Thymus (tissue), 11 donors: Measurements from ENCODE around the gene GRIFIN. TPM values are rescaled to one million over a fixed set of nuclear protein-coding genes. Genes with fewer than 3 reads are reported as not detected.

Experiments
- DNase-seq, 9 donors: peaks; one replicate each; pipeline ENCODE4 v3.0.0-alpha.2; 2013; ENCODE audit warnings: low spot score in 9 of 9, low read depth in 6 of 9, missing footprints in 1 of 9
- H3K27ac ChIP-seq, 2 donors: one replicate each; pipeline ENCODE4 v1.5.1; 2013; ENCODE audit warnings: control low read depth in 1 of 2, low read depth in 1 of 2, low read length in 1 of 2, mild to moderate bottlenecking in 1 of 2, moderate library complexity in 1 of 2
- H3K27me3 ChIP-seq, 2 donors: one replicate each; pipeline ENCODE4 v1.5.1; 2013; ENCODE audit warnings: low read length in 1 of 2; ENCODE audit not compliant: control insufficient read depth in 2 of 2, insufficient read depth in 1 of 2
- H3K36me3 ChIP-seq, 2 donors: one replicate each; pipeline ENCODE4 v1.5.1; 2013; ENCODE audit warnings: low read length in 1 of 2, mild to moderate bottlenecking in 1 of 2, moderate library complexity in 1 of 2; ENCODE audit not compliant: control insufficient read depth in 2 of 2, insufficient read depth in 2 of 2
- H3K4me1 ChIP-seq, 2 donors: one replicate each; pipeline ENCODE4 v1.5.1; 2013; ENCODE audit warnings: low read length in 2 of 2; ENCODE audit not compliant: control insufficient read depth in 2 of 2, insufficient read depth in 2 of 2
- H3K4me3 ChIP-seq, 2 donors: one replicate each; pipeline ENCODE4 v1.5.1; 2013; ENCODE audit warnings: low read length in 2 of 2, control low read depth in 1 of 2, mild to moderate bottlenecking in 1 of 2
- H3K9me3 ChIP-seq, 2 donors: one replicate each; pipeline ENCODE4 v1.5.1; 2013; ENCODE audit warnings: low read length in 1 of 2, mild to moderate bottlenecking in 1 of 2; ENCODE audit not compliant: control insufficient read depth in 2 of 2, insufficient read depth in 1 of 2
- WGBS: extraction: QIAGEN DNeasy Blood & Tissue Kit; methylation state at CpG from one replicate; pipeline ENCODE4 v1.1.7; 2013; 5-methylcytosine and 5-hydroxymethylcytosine counted together
- polyA plus RNA-seq: library from polyadenylated mRNA; stranded (reverse); fragments of 200-250 nt; gene quantifications from one replicate; pipeline ENCODE4 v1.2.3, GENCODE V29; 2013
- total RNA-seq: library from RNA; stranded (reverse); fragments of 120-200 nt; gene quantifications from one replicate; pipeline ENCODE4 v1.2.4, GENCODE V29; 2013
- donor health status: healthy.

The GRIFIN gene
- total and polyA plus RNA-seq, 2 donors = not detected

DNA sequence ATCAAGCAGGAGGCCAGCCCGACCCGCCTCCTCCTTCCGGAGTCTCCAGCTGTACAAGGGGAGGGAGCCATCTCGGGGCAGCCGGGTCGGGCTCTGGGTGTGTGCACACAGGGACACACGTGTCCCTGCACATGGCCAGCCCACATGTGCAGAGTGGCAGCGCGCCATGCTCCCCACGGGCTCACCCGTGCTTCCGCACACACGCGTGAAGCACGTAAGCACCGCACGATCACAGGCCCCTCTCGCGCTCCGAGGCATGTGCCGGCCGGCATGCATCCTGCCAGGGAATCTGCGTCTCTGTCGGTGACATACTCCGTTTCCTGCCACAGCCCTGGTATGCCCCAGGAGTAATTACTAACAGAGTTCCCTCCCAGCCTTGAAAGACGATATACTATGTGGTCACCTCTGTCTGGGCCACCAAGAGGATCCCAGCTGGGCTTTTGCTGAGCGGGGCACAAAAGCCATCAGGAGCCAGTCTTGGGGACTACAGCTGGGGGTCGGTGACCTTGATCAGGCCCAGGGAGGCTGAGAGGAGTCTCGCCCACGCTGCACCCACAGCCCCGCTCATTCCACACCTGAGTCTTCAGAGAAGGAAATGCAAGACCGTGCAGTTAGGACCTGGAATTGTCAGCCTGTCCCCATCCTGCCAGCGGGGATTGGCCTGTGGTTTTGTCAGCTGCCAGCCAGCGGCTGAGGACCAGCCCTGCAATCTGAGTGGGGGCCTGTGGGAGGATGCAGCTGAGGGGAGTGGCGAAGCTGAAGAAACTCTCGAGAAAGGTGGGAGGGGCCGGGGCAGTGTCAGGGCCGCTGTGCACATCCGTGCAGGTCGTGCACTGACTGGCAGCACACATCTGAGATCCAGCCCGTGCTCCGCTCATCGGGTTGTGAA lies 32.4 kb upstream of the GRIFIN start:
- DNase-seq = peak in 8 of 9 donors; percentile 57 to 93 (median 79)
- 9% methylated on average over 43 of the region's 43 CpGs for WGBS
- Histone ChIP-seq H3K27me3 (peaks cover 0 to 7% of the 10 kb centered on the region in 2 donors), H3K36me3 (no peaks in the 10 kb centered on the region), H3K27ac (peak overlapping the region; percentile 56 to 82), H3K9me3 (peaks cover 0 to 2% of the 10 kb centered on the region in 2 donors), H3K4me3 (peak overlapping the region in 1 of 2 donors; percentile 2), H3K4me1 (peaks cover 49 to 64% of the 10 kb centered on the region in 2 donors)

- peaks cover 0 to 2% of the 10 kb centered on the region in 2 donors for H3K9me3 ChIP-seq
- H3K27me3 ChIP-seq = peaks cover 0 to 7% of the 10 kb centered on the region in 2 donors
- peaks cover 52 to 68% of the 10 kb centered on the region in 2 donors for H3K4me1 ChIP-seq
- WGBS = 80% methylated on average over 6 of the region's 6 CpGs
- H3K36me3 ChIP-seq = no peaks in the 10 kb centered on the region
- H3K27ac ChIP-seq = peak overlapping the region; percentile 32 to 82
- no peak for DNase-seq
- H3K4me3 ChIP-seq = no peak overlapping the region
Observed at GRCh38 chr7:2507917-2508306, 31.7 kb upstream of the GRIFIN start.

- Histone ChIP-seq H3K27ac (no peak overlapping the region), H3K36me3 (no peaks in the 10 kb centered on the region), H3K27me3 (peaks cover 0 to 7% of the 10 kb centered on the region in 2 donors), H3K4me3 (no peak overlapping the region), H3K4me1 (peaks cover 49 to 63% of the 10 kb centered on the region in 2 donors), H3K9me3 (peaks cover 0 to 2% of the 10 kb centered on the region in 2 donors)
- WGBS = 88% methylated on average over 26 of the region's 26 CpGs
- DNase-seq = no peak
Observed at GRCh38 chr7:2507208-2507916, 31.2 kb upstream of the GRIFIN start.

DNA sequence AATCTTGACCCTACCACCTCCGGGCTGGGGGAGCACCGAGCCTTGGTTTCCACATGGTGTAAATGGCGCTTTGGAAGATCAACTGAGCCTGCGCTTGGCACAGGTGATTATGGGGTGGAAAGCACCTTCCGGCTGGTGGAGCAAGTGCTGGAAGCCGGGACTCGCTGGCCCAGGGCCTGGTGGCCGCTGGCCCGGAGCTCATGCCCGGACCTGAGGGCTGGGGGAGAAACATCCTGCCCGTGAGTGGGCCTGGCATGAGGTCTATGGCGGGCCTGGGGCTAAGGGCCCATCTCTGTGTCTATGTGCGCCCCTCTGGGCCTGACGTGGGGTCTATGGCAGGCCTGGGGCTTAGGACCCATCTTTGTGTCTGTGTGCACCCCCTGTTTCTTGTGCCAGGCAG lies 29.2 kb upstream of the GRIFIN start:
- H3K4me1 ChIP-seq = peaks cover 30 to 43% of the 10 kb centered on the region in 2 donors
- no peak overlapping the region for H3K27ac ChIP-seq
- no peaks in the 10 kb centered on the region for H3K9me3 ChIP-seq
- 98% methylated on average over 14 of the region's 14 CpGs for WGBS
- no peaks in the 10 kb centered on the region for H3K36me3 ChIP-seq
- no peak overlapping the region for H3K4me3 ChIP-seq
- DNase-seq = no peak
- peaks cover 0 to 7% of the 10 kb centered on the region in 2 donors for H3K27me3 ChIP-seq

GRCh38 chr7:2504889-2505375 lies 28.7 kb upstream of the GRIFIN start:
- Histone ChIP-seq H3K4me3 (no peak overlapping the region), H3K27ac (no peak overlapping the region), H3K9me3 (no peaks in the 10 kb centered on the region), H3K27me3 (peaks cover 0 to 7% of the 10 kb centered on the region in 2 donors), H3K4me1 (peaks cover 25 to 39% of the 10 kb centered on the region in 2 donors), H3K36me3 (no peaks in the 10 kb centered on the region)
- 96% methylated on average over 19 of the region's 19 CpGs for WGBS
- no peak for DNase-seq

DNA sequence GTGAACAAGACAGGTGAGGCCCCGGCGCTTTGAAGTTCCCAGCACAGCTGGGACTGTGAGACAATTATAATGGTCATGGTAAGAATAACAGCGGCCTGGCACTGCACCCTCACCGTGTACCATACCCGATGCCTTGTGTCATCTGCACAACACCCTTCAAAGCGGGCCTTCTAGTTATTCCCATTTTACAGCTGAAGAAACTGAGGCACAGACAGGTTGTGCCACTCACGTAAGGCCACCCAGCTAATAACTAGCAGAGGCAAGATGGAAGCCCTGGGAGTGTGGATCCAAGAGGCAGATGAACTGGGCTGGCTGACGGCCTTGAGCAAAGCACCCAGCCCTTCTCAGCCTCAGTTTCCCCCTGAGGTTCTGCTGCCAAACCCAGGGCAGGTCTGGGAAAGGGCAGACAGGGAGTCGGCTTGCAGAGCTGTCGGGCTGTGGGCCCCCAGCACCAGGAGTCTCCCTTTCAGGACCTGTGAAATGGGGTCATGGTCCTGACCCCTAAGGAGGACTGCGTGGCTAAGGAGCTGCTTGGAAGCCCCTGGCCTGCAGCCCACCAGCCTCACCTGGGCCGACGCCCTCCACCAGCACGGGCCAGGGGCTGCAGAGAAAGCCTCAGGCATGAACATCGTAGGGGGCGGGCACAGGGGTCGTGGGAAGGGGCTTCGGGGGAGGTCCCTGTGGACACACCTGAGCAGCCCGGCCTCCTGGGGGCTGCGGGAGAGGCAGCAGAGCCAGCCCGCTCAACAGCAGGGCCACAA lies 28.1 kb upstream of the GRIFIN start:
- Histone ChIP-seq H3K4me1 (peaks cover 19 to 33% of the 10 kb centered on the region in 2 donors), H3K4me3 (no peak overlapping the region), H3K36me3 (no peaks in the 10 kb centered on the region), H3K9me3 (no peaks in the 10 kb centered on the region), H3K27ac (no peak overlapping the region), H3K27me3 (peaks cover 0 to 7% of the 10 kb centered on the region in 2 donors)
- 90% methylated on average over 21 of the region's 21 CpGs for WGBS
- no peak for DNase-seq

- Histone ChIP-seq H3K27ac (no peak overlapping the region), H3K9me3 (peaks cover 0 to under 1% of the 10 kb centered on the region in 2 donors), H3K36me3 (no peaks in the 10 kb centered on the region), H3K27me3 (peaks cover 4 to 7% of the 10 kb centered on the region in 2 donors), H3K4me1 (peaks cover 10 to 30% of the 10 kb centered on the region in 2 donors), H3K4me3 (no peak overlapping the region)
- DNase-seq = no peak
- 57% methylated on average over 25 of the region's 25 CpGs for WGBS
Observed at GRCh38 chr7:2503056-2503941, 27.1 kb upstream of the GRIFIN start.

GRCh38 chr7:2502647-2502966 lies 26.4 kb upstream of the GRIFIN start:
- H3K4me1 ChIP-seq = peaks cover 4 to 30% of the 10 kb centered on the region in 2 donors
- DNase-seq = no peak
- no peaks in the 10 kb centered on the region for H3K36me3 ChIP-seq
- WGBS = 89% methylated on average over 13 of the region's 13 CpGs
- H3K4me3 ChIP-seq = no peak overlapping the region
- peaks cover 0 to 1% of the 10 kb centered on the region in 2 donors for H3K9me3 ChIP-seq
- peaks cover 4 to 12% of the 10 kb centered on the region in 2 donors for H3K27me3 ChIP-seq
- no peak overlapping the region for H3K27ac ChIP-seq
